Calu3 (cell line): ENCODE measurements around the gene ECHDC1. TPM values are rescaled to one million over a fixed set of nuclear protein-coding genes. Genes with fewer than 3 reads are reported as not detected.

ENCODE experiments used
- BruUV-seq: library from RNA; stranded (reverse); fragments of 400-500 nt; replicated peaks from 2 replicates; lab custom pipeline; 2021; lab: Mats Ljungman, UMichigan
- CTCF ChIA-PET: fragments of 300-600 bp; sonication (Branson Sonifier 250); formaldehyde crosslinking; loops from one replicate; lab custom pipeline; 2022; ENCODE audit warnings: antibody characterized with exemption; lab: Charles Lee
- DNase-seq: peaks from one replicate; pipeline ENCODE4 v3.0.0; 2022
- H3K27ac Mint-ChIP-seq: one replicate; pipeline ENCODE4 v1.8.0; 2022; ENCODE audit warnings: mixed read lengths; ENCODE audit not compliant: unreplicated experiment
- H3K27me3 Mint-ChIP-seq: one replicate; pipeline ENCODE4 v1.8.0; 2022; ENCODE audit warnings: mixed read lengths; ENCODE audit not compliant: unreplicated experiment
- H3K36me3 Mint-ChIP-seq: one replicate; pipeline ENCODE4 v1.8.0; 2022; ENCODE audit warnings: mild to moderate bottlenecking, moderate library complexity, mixed read lengths; ENCODE audit not compliant: insufficient read depth, unreplicated experiment
- H3K4me1 Mint-ChIP-seq: one replicate; pipeline ENCODE4 v1.8.0; 2022; ENCODE audit warnings: mild to moderate bottlenecking, low read depth, mixed read lengths; ENCODE audit not compliant: unreplicated experiment
- H3K4me3 Mint-ChIP-seq: one replicate; pipeline ENCODE4 v1.8.0; 2022; ENCODE audit warnings: mild to moderate bottlenecking, low read depth, moderate library complexity, mixed read lengths; ENCODE audit not compliant: unreplicated experiment
- H3K9me3 Mint-ChIP-seq: one replicate; pipeline ENCODE4 v1.8.0; 2022; ENCODE audit warnings: low read depth, mixed read lengths; ENCODE audit not compliant: unreplicated experiment
- CTCF ChIP-seq: fragments of 200-600 bp; IDR thresholded peaks from one replicate; pipeline ENCODE4 v1.8.0; 2022; ENCODE audit warnings: antibody characterized with exemption; ENCODE audit not compliant: unreplicated experiment
- intact Hi-C: fragments of 100-400 bp; cut with micrococcal nuclease; formaldehyde crosslinking; loops from one replicate; pipeline ENCODE4 v1.10.0; 2022; ENCODE audit not compliant: unreplicated experiment
- total RNA-seq: library from RNA; stranded (reverse); gene quantifications from 2 replicates; pipeline ENCODE4 v1.2.3, GENCODE V29; 2022

ECHDC1 gene
- total RNA-seq, 1 experiment from 2014 or later: 42.5 TPM

- no peaks in the 10 kb centered on the region for H3K27me3 Mint-ChIP-seq
- H3K4me3 Mint-ChIP-seq: no peak overlapping the region
- H3K36me3 Mint-ChIP-seq: peaks cover 16% of the 10 kb centered on the region
- intact Hi-C loops: no loop called here
- H3K9me3 Mint-ChIP-seq: no peaks in the 10 kb centered on the region
- no peak for DNase-seq
- TF ChIP-seq CTCF: no peak
- no peaks in the 10 kb centered on the region for H3K4me1 Mint-ChIP-seq
- BruUV-seq: no TSS peak
- H3K27ac Mint-ChIP-seq: no peak overlapping the region
- CTCF ChIA-PET: no interaction called here
These were observed 70.8 kb downstream of the ECHDC1 start for GRCh38 chr6:127272576-127272975.

- Mint-ChIP-seq H3K9me3 (no peaks in the 10 kb centered on the region), H3K27me3 (no peaks in the 10 kb centered on the region), H3K27ac (peak overlapping the region; percentile 95), H3K36me3 (peaks cover 24% of the 10 kb centered on the region), H3K4me3 (peak overlapping the region; percentile 88), H3K4me1 (no peaks in the 10 kb centered on the region)
- intact Hi-C loops: no loop called here
- CTCF ChIA-PET: no interaction called here
- TF ChIP-seq CTCF: no peak
- BruUV-seq: TSS peak; percentile 35
- no peak for DNase-seq
These were observed 75.5 kb downstream of the ECHDC1 start for GRCh38 chr6:127267646-127268625.

GRCh38 chr6:127266892-127267645, 76.3 kb downstream of the ECHDC1 start:
- CTCF ChIA-PET: interaction anchor here (0.6 to 1.5 kb wide), 9 partner anchors 11 to 1271 kb away, joined by 3 to 18 read pairs (median 4); no protein-coding TSS in a partner anchor
- Mint-ChIP-seq H3K27me3 (no peaks in the 10 kb centered on the region), H3K4me3 (peak overlapping the region; percentile 88), H3K36me3 (peaks cover 24% of the 10 kb centered on the region), H3K9me3 (no peaks in the 10 kb centered on the region), H3K4me1 (no peaks in the 10 kb centered on the region), H3K27ac (peak overlapping the region; percentile 95)
- intact Hi-C loops: no loop called here
- BruUV-seq: no TSS peak
- no peak for TF ChIP-seq CTCF
- DNase-seq: peak; percentile 58

- H3K4me1 Mint-ChIP-seq: no peaks in the 10 kb centered on the region
- TF ChIP-seq CTCF: peak; percentile 56
- no peaks in the 10 kb centered on the region for H3K27me3 Mint-ChIP-seq
- TSS peak; percentile 45 for BruUV-seq
- CTCF ChIA-PET: interaction anchor here (0.5 to 1.5 kb wide), 12 partner anchors 11 to 1676 kb away, joined by 3 to 18 read pairs (median 4); no protein-coding TSS in a partner anchor
- DNase-seq: peak; percentile 72
- H3K36me3 Mint-ChIP-seq: peaks cover 24% of the 10 kb centered on the region
- peak within 1 kb of the TSS; percentile 88 for H3K4me3 Mint-ChIP-seq
- intact Hi-C loops: no loop called here
- H3K27ac Mint-ChIP-seq: peak within 1 kb of the TSS; percentile 95
- no peaks in the 10 kb centered on the region for H3K9me3 Mint-ChIP-seq
These were observed 77.1 kb downstream of the ECHDC1 start, which contains the start of gene RNF146 for GRCh38 chr6:127266178-127266891. RNF146 (plus strand) TSS chr6:127266864; CDS start chr6:127280339, 13,475 bp downstream.
